NCI-H1417 treated with DMSO at 0.1 percent for 48 hours (cell line): Measurements from ENCODE around the gene STARD7.
A peak's percentile ranks its signal among the peaks of the same experiment; 100 is the strongest.
"Not testable (repeated sequence)": the region's sequence is repeated elsewhere in the genome, so short reads cannot be mapped to it uniquely, and the experiment has no call there.

Experiments used
- DNase-seq: peaks from one replicate; lab custom pipeline; 2025; lab: John Stamatoyannopoulos, UW

STARD7 gene

GRCh38 chr2:96163415-96163767, 45.2 kb downstream of the STARD7 start:
- DNase-seq, result no peak

GRCh38 chr2:96161898-96162297, 46.7 kb downstream of the STARD7 start:
- DNase-seq, result no peak

DNA sequence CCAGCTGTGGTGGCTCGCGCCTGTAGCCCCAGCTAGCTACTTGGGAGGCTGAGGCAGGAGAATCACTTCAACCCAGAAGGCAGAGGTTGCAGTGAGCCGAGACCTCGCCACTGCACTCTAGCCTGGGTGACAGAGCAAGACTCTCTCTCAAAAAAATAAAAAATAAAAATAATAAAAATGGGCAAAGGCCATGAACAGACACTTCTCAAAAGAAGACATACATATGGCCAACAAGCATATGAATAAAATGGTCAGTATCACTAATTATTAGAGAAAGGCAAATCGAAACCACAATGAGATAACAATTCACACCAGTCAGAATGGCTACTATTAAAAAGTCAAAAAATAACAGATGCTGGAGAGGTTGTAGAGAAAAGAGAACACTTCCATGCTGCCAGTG, 48.3 kb downstream of the STARD7 start:
- not testable (repeated sequence) for DNase-seq

- DNase-seq, result no peak
Observed at GRCh38 chr2:96159084-96159830, 49.4 kb downstream of the STARD7 start.

DNA sequence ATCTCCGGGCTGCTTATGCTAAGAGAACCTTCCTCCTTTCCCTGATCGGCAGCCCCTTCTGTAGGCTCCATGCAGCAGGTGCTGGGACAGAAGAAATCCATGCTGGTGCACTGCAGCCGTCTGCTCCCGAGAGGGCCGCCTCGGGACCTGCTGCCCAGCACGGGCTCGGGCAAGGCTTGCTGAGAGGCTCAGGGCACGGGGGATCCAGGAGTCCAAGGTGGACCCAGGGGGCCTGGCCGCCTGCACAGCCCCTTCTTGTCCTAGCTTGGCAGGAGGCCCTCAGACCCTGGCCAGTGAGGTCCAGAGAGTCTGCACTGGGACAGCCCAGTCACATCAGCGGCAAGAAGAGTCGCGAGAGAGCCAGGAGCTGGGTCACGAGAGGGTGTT, 50.1 kb downstream of the STARD7 start:
- DNase-seq, result no peak

- no peak for DNase-seq
Observed at GRCh38 chr2:96157649-96158553, 50.7 kb downstream of the STARD7 start.

DNA sequence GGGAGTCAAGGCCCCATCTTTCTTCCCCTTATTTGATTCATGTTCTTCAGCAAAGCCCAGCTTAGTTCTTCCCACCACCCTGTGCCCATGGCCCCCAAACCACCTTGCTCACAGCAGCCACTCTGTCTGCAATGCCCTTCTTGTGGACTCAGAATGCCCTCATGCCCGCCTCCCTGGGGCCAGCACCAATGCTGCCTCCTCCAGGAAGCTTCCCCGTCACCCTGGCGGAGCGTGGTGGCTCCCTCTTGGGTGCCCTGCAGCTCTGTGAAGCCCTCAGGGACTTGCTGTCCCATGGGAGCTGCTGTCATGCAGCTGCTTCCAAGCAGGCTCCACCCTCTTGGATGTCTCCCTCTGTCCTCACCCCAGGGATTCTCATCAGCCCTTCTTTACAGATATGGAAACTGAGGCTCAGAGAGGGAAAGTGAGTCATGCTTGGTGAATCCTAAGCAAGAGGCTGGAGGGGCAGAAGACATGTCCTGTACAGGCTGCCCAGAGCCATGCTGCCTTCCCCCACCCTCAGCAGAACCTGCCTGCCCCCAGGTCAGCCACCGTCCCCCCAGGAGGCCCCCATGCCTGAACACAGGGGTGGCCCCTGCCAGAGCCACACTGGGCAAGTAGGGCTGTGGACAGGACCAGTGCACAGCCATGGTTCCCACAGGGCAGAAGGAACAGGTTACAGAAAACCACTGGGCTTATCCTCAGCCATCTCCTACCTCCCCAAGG, 51.5 kb downstream of the STARD7 start:
- DNase-seq, result no peak

DNA sequence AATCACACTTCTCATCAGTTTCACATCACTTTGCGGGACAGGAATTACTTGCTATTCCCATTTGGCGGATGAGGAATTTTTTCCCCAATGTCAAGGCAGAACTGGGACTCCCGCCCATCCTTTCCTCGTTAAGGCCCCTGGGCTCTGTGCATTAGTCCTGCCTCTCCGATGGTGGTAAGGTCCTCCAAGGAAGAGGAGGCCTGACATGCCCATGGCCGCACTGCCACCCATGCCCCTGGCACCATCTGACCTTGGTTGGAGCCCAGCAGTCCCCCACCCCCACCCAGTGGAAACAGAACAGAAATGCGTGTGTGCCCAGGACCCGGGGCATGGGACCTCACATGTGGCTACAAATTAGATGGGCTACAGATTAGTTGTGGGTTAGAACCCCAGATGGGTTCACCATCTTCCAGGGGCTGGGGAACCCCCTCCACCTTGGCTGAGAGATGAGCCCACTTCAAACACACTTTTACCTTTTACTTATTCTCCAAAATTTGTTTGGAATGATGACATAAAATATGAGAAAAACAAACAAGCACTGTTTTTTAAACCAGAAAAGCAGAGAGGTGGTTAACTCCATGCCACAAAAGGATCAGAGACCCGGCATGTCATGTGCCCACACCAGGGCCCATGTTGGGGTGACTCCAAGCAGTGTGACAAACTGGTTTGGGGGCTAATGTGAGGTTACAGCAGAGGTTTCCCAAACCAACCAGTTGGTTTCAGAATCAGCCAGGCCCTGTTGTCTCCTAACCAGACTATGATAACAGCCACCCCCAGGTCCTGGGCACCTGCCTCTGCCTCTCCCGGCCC, 52.4 kb downstream of the STARD7 start:
- no peak for DNase-seq

- no peak for DNase-seq
Observed at GRCh38 chr2:96154506-96155380, 53.9 kb downstream of the STARD7 start.

- no peak for DNase-seq
Observed at GRCh38 chr2:96153991-96154431, 54.6 kb downstream of the STARD7 start.

- DNase-seq, result no peak
Observed at GRCh38 chr2:96153291-96153713, 55.3 kb downstream of the STARD7 start.

- no peak for DNase-seq
Observed at GRCh38 chr2:96152304-96153161, 56.1 kb downstream of the STARD7 start.

DNA sequence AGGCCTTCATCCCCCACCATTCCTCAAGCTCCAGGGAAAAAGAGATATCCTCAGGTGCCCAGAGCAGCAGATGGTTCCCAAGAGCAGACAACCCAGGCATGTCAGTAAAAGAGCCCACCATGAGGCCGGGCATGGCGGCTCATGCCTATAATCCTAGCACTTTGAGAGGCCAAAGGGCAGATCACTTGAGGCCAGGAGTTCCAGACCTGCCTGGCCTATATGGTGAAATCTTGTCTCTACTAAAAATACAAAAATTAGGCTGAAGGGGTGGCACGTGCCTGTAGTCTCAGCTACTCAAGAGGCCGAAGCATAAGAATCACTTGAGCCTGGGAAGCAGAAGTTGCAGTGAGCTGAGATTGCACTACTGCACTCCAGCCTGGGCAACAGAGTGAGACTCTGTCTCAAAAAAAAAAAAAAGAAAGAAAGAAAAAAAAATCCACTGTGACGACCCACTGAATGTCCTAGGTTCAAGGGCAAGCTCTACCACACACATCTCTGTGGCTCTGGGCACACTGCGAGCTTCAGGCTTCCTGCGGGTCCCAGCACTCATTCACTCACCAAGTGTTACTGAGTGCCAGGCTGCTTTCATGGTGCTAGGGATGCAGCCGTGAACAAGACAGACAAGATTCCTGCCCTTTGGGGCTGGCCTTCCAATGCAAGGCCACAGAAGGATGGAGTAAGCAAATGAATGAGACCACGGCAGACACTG, 56.9 kb downstream of the STARD7 start:
- DNase-seq, result no peak

DNA sequence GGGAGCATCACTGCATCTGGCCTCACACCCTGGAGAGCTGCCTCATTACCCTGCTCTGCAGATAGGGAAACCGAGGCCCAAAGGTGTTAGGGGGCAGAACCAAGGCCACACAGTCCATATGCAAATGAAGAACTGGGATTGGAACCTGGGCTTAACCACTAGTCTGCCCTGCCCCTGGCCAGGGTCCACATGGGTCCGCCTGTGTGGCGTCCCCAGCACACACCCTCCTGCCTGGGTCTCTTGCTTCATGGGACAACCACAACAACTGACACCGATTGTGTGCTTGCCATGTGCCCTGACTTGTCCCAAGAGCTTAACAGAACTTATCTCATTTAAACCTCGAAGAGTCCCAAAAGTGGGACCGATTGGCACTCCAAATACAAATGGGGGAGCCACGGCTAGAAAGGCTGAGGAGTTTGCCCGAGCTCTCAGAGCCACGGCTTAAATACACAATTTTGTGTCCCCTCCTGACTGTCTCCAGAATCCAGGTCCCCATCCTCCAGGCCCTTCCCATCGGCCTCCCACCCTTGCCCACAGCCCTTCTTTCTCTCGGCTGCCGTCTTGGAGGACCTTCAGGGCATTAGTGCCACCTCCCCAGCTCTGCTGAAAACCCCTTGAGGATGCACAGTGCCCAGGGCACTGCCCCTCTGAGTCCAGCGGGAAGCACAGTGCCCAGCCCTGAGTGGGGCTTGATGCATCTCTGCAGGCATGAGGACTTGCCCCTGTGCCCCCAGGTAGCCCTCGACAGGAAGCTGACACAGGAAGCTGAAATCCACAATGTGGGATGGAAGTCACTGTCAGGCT, 57.6 kb downstream of the STARD7 start:
- DNase-seq, result no peak

- no peak for DNase-seq
Observed at GRCh38 chr2:96150007-96150640, 58.5 kb downstream of the STARD7 start.

DNA sequence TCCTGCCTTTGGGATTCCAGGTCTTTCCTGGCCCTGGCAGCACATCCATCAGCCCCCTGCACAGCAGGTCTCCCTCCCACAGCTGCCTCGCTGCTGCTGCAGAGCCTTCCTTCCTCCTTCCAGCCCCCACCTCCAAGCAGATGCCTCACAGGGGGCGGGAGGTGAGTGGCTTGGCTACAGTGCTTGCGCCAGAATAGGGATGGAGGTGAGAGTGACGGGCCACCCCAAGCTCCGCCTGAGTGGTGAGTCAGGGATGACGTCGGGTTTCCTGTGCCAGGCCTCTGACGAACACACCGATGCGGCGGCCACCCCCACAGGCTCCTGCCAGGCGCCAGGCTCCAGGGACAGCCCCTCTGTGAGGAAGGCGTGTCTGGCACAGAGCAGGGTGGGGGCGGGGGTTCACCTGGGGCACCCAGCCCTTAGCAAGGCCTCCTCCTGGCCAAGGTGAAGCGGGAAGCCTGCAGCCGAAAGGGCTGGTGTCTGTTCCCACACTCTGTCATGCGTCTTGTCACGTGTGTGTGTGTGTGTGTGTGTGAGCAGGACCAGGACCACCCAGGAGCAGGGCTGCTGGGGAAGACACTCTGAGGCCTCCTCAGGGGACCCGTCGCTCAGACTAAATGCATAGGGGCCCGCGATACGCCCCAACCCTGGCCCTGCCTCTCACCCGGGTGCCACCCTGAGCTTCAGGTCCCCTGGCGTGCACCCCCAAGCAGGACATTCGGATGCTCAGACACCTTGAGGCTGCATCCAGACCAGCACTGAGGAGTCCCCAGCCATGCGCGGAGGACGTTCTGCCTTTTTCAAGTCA, 60.0 kb downstream of the STARD7 start:
- DNase-seq, result peak; percentile 41
